HepG2 (cell line): ENCODE measurements around the gene SCAMP3. TPM values are rescaled to one million over a fixed set of nuclear protein-coding genes. Genes with fewer than 3 reads are reported as not detected.

Source experiments
- ARID4A ChIP-seq: sonication (generic); formaldehyde crosslinking; IDR thresholded peaks from 2 replicates; pipeline ENCODE4 v1.5.0; 2020; ENCODE audit warnings: mild to moderate bottlenecking, missing genetic modification reagents, borderline replicate concordance
- FUBP1 ChIP-seq: sonication (generic); formaldehyde crosslinking; IDR thresholded peaks from 2 replicates; pipeline ENCODE4 v1.5.1; 2020; ENCODE audit warnings: missing genetic modification reagents, mild to moderate bottlenecking, borderline replicate concordance
- GATAD1 ChIP-seq: IDR thresholded peaks from 2 replicates; pipeline ENCODE4 v1.6.1; 2016; ENCODE audit warnings: missing genetic modification reagents, missing compliant biosample characterization
- HOXA5 ChIP-seq: sonication (generic); formaldehyde crosslinking; IDR thresholded peaks from 2 replicates; pipeline ENCODE4 v1.4.0; 2020; ENCODE audit warnings: missing genetic modification reagents
- KMT2B ChIP-seq: IDR thresholded peaks from 2 replicates; pipeline ENCODE4 v1.6.1; 2016; ENCODE audit warnings: missing genetic modification reagents, missing compliant biosample characterization
- MATR3 ChIP-seq: sonication (generic); formaldehyde crosslinking; IDR thresholded peaks from 2 replicates; pipeline ENCODE4 v1.4.0; 2020; ENCODE audit warnings: missing genetic modification reagents
- MBNL3 ChIP-seq: fragments of 250-450 bp; sonication (Bioruptor Pico); conservative IDR thresholded peaks from 2 replicates; pipeline ENCODE4 v1.8.0; 2022; ENCODE audit warnings: mild to moderate bottlenecking, inconsistent platforms
- RXRB ChIP-seq: IDR thresholded peaks from 2 replicates; pipeline ENCODE4 v1.6.1; 2016; ENCODE audit warnings: borderline replicate concordance, missing genetic modification reagents, missing compliant biosample characterization
- ZMAT5 ChIP-seq: sonication (generic); formaldehyde crosslinking; IDR thresholded peaks from 2 replicates; pipeline ENCODE4 v1.5.0; 2020; ENCODE audit warnings: mild to moderate bottlenecking, low read depth, missing genetic modification reagents, borderline replicate concordance
- ZNF101 ChIP-seq: sonication (generic); formaldehyde crosslinking; IDR thresholded peaks from 2 replicates; pipeline ENCODE4 v1.4.0; 2020; ENCODE audit warnings: mild to moderate bottlenecking, low read depth, missing genetic modification reagents, borderline replicate concordance
- ZNF232 ChIP-seq: sonication (generic); formaldehyde crosslinking; IDR thresholded peaks from 2 replicates; pipeline ENCODE4 v1.4.0; 2020; ENCODE audit warnings: missing genetic modification reagents, borderline replicate concordance
- ZNF24 ChIP-seq: fragments of 450-650 bp; IDR thresholded peaks from 2 replicates; pipeline ENCODE4 v1.6.1; 2017; ENCODE audit warnings: antibody characterized with exemption, mild to moderate bottlenecking
- ZNF343 ChIP-seq: sonication (generic); formaldehyde crosslinking; IDR thresholded peaks from 2 replicates; pipeline ENCODE4 v1.4.0; 2020; ENCODE audit warnings: mild to moderate bottlenecking, missing genetic modification reagents
- ZNF563 ChIP-seq: sonication (generic); formaldehyde crosslinking; IDR thresholded peaks from 2 replicates; pipeline ENCODE4 v1.8.0; 2022; ENCODE audit warnings: mild to moderate bottlenecking, moderate library complexity, missing genetic modification reagents
- ZNF605 ChIP-seq: sonication (generic); formaldehyde crosslinking; IDR thresholded peaks from 2 replicates; pipeline ENCODE4 v1.8.0; 2022; ENCODE audit warnings: mild to moderate bottlenecking, missing genetic modification reagents
- polyA plus RNA-seq, 8 experiments: library from polyadenylated mRNA; depleted of rRNA in 3 of 8; stranded (reverse) in 7 of 8; unstranded in 1 of 8; fragments of >200 nt; fragmentation: Illumina TruSeq in 4 of 8; extraction: Trizol in 4 of 8; gene quantifications; 2 replicates each; pipeline versions ENCODE4 v1.2.1 to v1.2.3, GENCODE V29; 2011 to 2016; ENCODE audit warnings: low read depth in 4 of 8, missing spikeins in 1 of 8, mixed read lengths in 1 of 8; ENCODE audit not compliant: insufficient read depth in 1 of 8
- total RNA-seq, 5 experiments: library from RNA; depleted of rRNA; stranded (reverse); fragments of >200 nt; fragmentation: Illumina TruSeq; extraction: Trizol; gene quantifications; 2 replicates each; pipeline ENCODE4 v1.2.3, GENCODE V29; 2016; ENCODE audit warnings: low read depth in 1 of 5
- TF ChIP-seq, protein P1 (sequence below): sonication (generic); formaldehyde crosslinking; conservative IDR thresholded peaks from 2 replicates; pipeline ENCODE4 v1.4.0; 2020; ENCODE audit warnings: mild to moderate bottlenecking, missing genetic modification reagents, moderate library complexity

The SCAMP3 gene
- total and polyA plus RNA-seq, 2 of the 13 experiments (the other 11 are each of a cell fraction or from before 2014, with no cell fraction given), result 46.8 to 83.3 TPM

DNA sequence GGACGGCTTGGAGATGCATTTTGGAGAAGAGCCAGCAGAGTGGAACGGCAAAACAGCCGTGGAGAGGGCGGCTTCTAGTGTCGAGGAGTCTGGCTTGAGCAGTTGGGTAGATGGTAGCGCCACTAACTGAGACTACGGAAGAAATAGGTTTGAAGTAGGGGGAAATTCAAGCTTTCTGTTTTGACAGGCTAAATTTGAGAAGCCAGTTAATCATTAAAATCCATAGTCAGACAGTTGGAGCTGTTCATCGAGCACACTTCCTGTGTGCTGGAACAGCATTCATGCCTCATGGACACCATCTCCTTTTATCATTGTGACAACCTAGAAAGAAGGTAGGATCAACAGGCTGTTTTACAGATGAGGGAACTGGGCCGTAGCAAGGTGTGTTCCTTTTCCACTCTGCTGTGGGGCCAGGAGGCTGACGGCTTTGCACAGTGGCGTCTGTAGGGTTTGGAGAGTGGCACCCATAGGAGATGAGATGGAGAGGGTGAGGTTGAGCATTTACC is 42.5 kb upstream of the SCAMP3 start (continued):
- TF ChIP-seq, protein P1, sequence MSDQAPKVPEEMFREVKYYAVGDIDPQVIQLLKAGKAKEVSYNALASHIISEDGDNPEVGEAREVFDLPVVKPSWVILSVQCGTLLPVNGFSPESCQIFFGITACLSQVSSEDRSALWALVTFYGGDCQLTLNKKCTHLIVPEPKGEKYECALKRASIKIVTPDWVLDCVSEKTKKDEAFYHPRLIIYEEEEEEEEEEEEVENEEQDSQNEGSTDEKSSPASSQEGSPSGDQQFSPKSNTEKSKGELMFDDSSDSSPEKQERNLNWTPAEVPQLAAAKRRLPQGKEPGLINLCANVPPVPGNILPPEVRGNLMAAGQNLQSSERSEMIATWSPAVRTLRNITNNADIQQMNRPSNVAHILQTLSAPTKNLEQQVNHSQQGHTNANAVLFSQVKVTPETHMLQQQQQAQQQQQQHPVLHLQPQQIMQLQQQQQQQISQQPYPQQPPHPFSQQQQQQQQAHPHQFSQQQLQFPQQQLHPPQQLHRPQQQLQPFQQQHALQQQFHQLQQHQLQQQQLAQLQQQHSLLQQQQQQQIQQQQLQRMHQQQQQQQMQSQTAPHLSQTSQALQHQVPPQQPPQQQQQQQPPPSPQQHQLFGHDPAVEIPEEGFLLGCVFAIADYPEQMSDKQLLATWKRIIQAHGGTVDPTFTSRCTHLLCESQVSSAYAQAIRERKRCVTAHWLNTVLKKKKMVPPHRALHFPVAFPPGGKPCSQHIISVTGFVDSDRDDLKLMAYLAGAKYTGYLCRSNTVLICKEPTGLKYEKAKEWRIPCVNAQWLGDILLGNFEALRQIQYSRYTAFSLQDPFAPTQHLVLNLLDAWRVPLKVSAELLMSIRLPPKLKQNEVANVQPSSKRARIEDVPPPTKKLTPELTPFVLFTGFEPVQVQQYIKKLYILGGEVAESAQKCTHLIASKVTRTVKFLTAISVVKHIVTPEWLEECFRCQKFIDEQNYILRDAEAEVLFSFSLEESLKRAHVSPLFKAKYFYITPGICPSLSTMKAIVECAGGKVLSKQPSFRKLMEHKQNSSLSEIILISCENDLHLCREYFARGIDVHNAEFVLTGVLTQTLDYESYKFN (CRISPR knock-in tag), result peak; percentile 51; the same call in 1 of the 2 replicates
- TF ChIP-seq RXRB, result peak; percentile 46; the same call in 1 of the 2 replicates
- TF ChIP-seq ZNF343 (CRISPR knock-in tag), result 0 out of 2 replicates have a peak, but pooled peaks have one; percentile 1
- no peak for TF ChIP-seq ZNF24
- TF ChIP-seq ARID4A, result peak; percentile 65; the same call in 1 of the 2 replicates
- no peak for TF ChIP-seq FUBP1 (CRISPR knock-in tag)
- TF ChIP-seq ZNF101 (CRISPR knock-in tag), result no peak
- no peak for TF ChIP-seq MATR3 (CRISPR knock-in tag)
- TF ChIP-seq GATAD1 (CRISPR knock-in tag), result 0 out of 2 replicates have a peak, but pooled peaks have one; percentile 22
- TF ChIP-seq ZNF563, result no peak
- TF ChIP-seq HOXA5 (CRISPR knock-in tag), result peak; percentile 45; the same call in 1 of the 2 replicates
- TF ChIP-seq KMT2B (CRISPR knock-in tag), result no peak
- TF ChIP-seq ZNF232, result 0 out of 2 replicates have a peak, but pooled peaks have one; percentile 52
- no peak for TF ChIP-seq ZMAT5 (CRISPR knock-in tag)
- peak; percentile 31; the same call in 1 of the 2 replicates for TF ChIP-seq ZNF605
- TF ChIP-seq MBNL3 (CRISPR knock-in tag), result no peak
